ENCODE data around the gene PICALM. TPM values are rescaled to one million over a fixed set of nuclear protein-coding genes. Genes with fewer than 3 reads are reported as not detected.

The PICALM gene
- total RNA-seq (181 and 202 TPM in 2 replicates), polyA plus RNA-seq (181 and 183 TPM in 2 replicates), polyA minus RNA-seq (515 and 529 TPM in 2 replicates), Bru-seq, nascent RNA (percentile 98 among the genes with signal in this experiment), BruChase-seq, experiment 1, labeled RNA remaining after a 6-hour chase (percentile 95 among the genes with signal in this experiment), BruChase-seq, experiment 2, labeled RNA remaining after a 2-hour chase (percentile 97 among the genes with signal in this experiment)
- 142 and 164 TPM in 2 replicates for polyA plus RNA-seq (2011; cell fraction: cytosol; rRNA removed)
- polyA plus RNA-seq (2011; cell fraction: nucleus; rRNA removed), result 222 and 279 TPM in 2 replicates
- 141 and 170 TPM in 2 replicates for polyA plus RNA-seq (2012)
- 344 TPM for polyA minus RNA-seq (2011; cell fraction: cytosol; rRNA and poly(A)+ RNA removed)
- polyA minus RNA-seq (2011; cell fraction: nucleus; rRNA and poly(A)+ RNA removed), result 423 and 655 TPM in 2 replicates
- long read RNA-seq, transcript PICALM-219 (20 exons, 3,474 nt), result major isoform, 13 of 87 reads
- long read RNA-seq, partial matches to known transcripts, result 19 of 87 reads
- long read RNA-seq, other reads (novel, unspliced or antisense), result 51 of 87 reads

GRCh38 chr11:86068951-86069407 lies at the start of gene PICALM:
PICALM (minus strand) TSS chr11:86069084; CDS start chr11:86068780, 304 bp downstream.
- ChIA-PET CTCF (interaction anchor here (0.8 to 7.3 kb wide), 10 partner anchors 26 to 214 kb away, joined by 3 to 90 read pairs (median 6); partner anchors contain the start of genes CCDC83 and EED), POLR2A (interaction anchor here (0.7 to 2.1 kb wide), 12 partner anchors 15 to 214 kb away, joined by 3 to 26 read pairs (median 3); partner anchors contain the start of genes CCDC83 and EED)
- H3K36me3 ChIP-seq (ENCODE audit: control insufficient read depth in 2 of 2, extremely low read depth in 1 of 2, insufficient read depth in 2 of 2, low read length in 2 of 2), result no peaks in the 10 kb centered on the region
- no peaks in the 10 kb centered on the region for H3K27me3 ChIP-seq (ENCODE audit: control insufficient read depth in 2 of 2, insufficient read depth in 2 of 2, low read length in 2 of 2)
- DNase-seq (ENCODE audit: low read depth, low spot score) (peak; percentile 99), FAIRE-seq (peak; percentile 94)
- peak within 1 kb of the TSS; percentile 47 to 94 (median 89) for H3K4me3 ChIP-seq (replicated peaks in 1 of 3; ENCODE audit: insufficient read depth in 1 of 3, low read depth in 1 of 3, low read length in 3 of 3)
- H3K27ac ChIP-seq (ENCODE audit: insufficient read depth, low read depth, low read length), result peak within 1 kb of the TSS; percentile 100
- dilution Hi-C loops (cut with MboI; ENCODE audit: extremely low pct_ligation_motif_present, low sequenced_read_pairs) (no loop called here), intact Hi-C loops (cut with micrococcal nuclease) (loop anchor here (1.0 to 10.0 kb wide), 11 partner anchors 27 to 508 kb away; partner anchors contain the start of gene CREBZF)
- peaks cover 2% of the 10 kb centered on the region for H4K20me1 ChIP-seq (replicated peaks; ENCODE audit: control insufficient read depth, extremely low read depth, insufficient read depth, low read length)
- H2AFZ ChIP-seq (ENCODE audit: low read depth, low read length), result no peak within 1 kb of the TSS
- no peaks in the 10 kb centered on the region for H3K9me3 ChIP-seq (replicated peaks; ENCODE audit: control insufficient read depth, insufficient read depth, low read length)
- H3K4me1 ChIP-seq (ENCODE audit: control insufficient read depth, extremely low read depth, insufficient read depth, low read length), result peaks cover 27% of the 10 kb centered on the region
- BruUV-seq (replicated peaks), result no TSS peak
- H3K79me2 ChIP-seq (ENCODE audit: control insufficient read depth, insufficient read depth, low read length), result peaks cover 49% of the 10 kb centered on the region
- peak within 1 kb of the TSS; percentile 99 for H3K9ac ChIP-seq (replicated peaks; ENCODE audit: extremely low read depth, insufficient read depth, low read length)
- TF ChIP-seq MAX (IDR thresholded peaks at IDR 0.05; ENCODE audit: insufficient read depth, insufficient read length) (peak; percentile 88), POLR2AphosphoS5 (IDR thresholded peaks at IDR 0.05; ENCODE audit: insufficient read depth, low read depth, low read length) (peak; percentile 83), POLR2A (IDR thresholded peaks at IDR 0.05; ENCODE audit: low read depth, low read length) (peak; percentile 82), CTCF (IDR thresholded peaks at IDR 0.05; ENCODE audit: extremely low read depth in 1 of 2, insufficient read depth in 1 of 2, low read depth in 1 of 2, low read length in 2 of 2) (no peak)
- H3K9me1 ChIP-seq (replicated peaks; ENCODE audit: control insufficient read depth, extremely low read depth, insufficient read depth, low read length), result no peaks in the 10 kb centered on the region
- H3K4me2 ChIP-seq (ENCODE audit: insufficient read depth, low read length), result peak within 1 kb of the TSS; percentile 91

Data from endothelial cell of umbilical vein (primary cell).